HG03066 (cell line): Measurements from ENCODE around the gene INTS1.

Experiments
- ATAC-seq: cut with Tn5 transposase; IDR thresholded peaks from one replicate; pipeline ENCODE4 v1.9.1; 2021; ENCODE audit warnings: low read depth; ENCODE audit not compliant: unreplicated experiment

Gene INTS1, protein sequence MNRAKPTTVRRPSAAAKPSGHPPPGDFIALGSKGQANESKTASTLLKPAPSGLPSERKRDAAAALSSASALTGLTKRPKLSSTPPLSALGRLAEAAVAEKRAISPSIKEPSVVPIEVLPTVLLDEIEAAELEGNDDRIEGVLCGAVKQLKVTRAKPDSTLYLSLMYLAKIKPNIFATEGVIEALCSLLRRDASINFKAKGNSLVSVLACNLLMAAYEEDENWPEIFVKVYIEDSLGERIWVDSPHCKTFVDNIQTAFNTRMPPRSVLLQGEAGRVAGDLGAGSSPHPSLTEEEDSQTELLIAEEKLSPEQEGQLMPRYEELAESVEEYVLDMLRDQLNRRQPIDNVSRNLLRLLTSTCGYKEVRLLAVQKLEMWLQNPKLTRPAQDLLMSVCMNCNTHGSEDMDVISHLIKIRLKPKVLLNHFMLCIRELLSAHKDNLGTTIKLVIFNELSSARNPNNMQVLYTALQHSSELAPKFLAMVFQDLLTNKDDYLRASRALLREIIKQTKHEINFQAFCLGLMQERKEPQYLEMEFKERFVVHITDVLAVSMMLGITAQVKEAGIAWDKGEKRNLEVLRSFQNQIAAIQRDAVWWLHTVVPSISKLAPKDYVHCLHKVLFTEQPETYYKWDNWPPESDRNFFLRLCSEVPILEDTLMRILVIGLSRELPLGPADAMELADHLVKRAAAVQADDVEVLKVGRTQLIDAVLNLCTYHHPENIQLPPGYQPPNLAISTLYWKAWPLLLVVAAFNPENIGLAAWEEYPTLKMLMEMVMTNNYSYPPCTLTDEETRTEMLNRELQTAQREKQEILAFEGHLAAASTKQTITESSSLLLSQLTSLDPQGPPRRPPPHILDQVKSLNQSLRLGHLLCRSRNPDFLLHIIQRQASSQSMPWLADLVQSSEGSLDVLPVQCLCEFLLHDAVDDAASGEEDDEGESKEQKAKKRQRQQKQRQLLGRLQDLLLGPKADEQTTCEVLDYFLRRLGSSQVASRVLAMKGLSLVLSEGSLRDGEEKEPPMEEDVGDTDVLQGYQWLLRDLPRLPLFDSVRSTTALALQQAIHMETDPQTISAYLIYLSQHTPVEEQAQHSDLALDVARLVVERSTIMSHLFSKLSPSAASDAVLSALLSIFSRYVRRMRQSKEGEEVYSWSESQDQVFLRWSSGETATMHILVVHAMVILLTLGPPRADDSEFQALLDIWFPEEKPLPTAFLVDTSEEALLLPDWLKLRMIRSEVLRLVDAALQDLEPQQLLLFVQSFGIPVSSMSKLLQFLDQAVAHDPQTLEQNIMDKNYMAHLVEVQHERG (N-terminal part only)

GRCh38 chr7:1503816-1504775, at the start of gene INTS1:
Gene INTS1 (minus strand): TSS chr7:1504389. CDS start chr7:1503960, 429 bp downstream.
- peak; percentile 79 for ATAC-seq

GRCh38 chr7:1553512-1554210, 49.5 kb upstream of the INTS1 start:
- no peak for ATAC-seq

DNA sequence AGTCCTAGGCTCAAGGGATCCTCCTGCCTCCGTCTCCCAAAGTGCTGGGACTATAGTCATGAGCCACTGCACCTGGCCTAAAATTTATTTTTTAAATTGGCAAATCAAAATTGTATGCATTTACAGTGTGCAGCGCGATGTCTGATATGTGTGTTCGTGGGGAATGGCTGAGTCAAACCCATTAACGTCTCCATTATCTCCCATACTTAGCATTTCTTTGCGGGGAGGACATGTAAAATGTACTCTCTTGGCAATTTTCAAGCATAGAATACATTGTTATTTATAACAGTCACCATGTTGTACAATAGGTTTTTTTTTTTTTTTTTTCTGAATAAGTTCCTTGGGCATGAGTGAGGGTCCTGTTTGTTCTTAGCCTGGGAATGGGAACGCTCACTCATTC, 48.0 kb upstream of the INTS1 start:
- ATAC-seq, result no peak

DNA sequence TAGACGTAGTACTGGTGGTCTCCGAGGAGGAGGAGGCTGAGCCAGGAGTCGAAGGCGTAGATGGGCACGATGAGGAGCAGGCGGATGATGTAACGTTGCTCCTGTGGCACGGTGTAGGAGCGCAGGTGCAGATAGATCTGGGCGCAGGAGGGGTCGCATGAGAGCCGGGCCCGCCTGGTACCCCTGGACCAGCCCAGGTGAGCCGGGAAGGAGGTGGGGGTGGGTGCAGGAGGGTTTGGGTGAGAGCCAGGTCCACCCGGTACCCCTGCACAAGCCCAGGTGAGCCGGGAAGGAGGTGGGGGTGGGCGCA, 46.6 kb upstream of the INTS1 start:
- ATAC-seq, result no peak

GRCh38 chr7:1550005-1550845, 46.0 kb upstream of the INTS1 start:
- ATAC-seq, result no peak

DNA sequence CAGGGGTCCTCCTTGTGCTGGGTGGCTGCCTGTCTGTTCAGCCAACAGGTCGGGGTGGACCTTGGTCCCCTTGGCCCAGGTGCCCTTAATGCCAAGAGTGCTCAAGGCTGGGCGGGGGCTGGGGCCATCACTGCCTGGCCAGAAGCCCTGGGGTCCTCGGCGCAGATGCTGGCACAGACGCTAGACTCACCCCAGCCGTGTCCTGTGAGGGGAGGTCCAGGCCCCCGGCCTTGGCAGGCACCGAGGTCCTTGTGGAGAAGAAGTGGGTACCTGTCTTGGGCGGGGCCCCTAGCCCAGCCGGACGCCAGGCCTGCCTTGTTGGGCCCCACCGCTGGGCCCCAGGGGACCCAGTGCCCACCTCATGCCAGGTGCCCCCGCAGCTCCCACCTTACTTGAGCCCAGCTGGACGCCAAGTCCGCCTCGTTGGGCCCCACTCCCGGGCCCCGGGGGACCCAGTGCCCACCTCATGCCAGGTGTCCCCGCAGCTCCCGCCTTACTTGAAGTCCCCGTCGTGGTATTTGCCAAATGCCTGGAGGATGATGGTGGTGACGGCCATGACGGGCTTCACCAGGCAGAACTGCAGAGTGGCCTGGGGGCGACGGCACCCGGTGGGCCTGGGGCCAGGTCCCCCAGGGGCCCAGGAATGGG, 45.3 kb upstream of the INTS1 start:
- ATAC-seq, result no peak

- no peak for ATAC-seq
Measured at GRCh38 chr7:1548944-1549343, 44.8 kb upstream of the INTS1 start.

GRCh38 chr7:1548438-1548831, 44.2 kb upstream of the INTS1 start:
- ATAC-seq, result no peak

GRCh38 chr7:1547777-1548437, 43.7 kb upstream of the INTS1 start:
- no peak for ATAC-seq

GRCh38 chr7:1546909-1547776, 43.0 kb upstream of the INTS1 start:
- no peak for ATAC-seq

- ATAC-seq, result no peak
Measured at GRCh38 chr7:1546274-1546908, 42.2 kb upstream of the INTS1 start.

GRCh38 chr7:1545417-1546246, 41.4 kb upstream of the INTS1 start:
- no peak for ATAC-seq

- no peak for ATAC-seq
Measured at GRCh38 chr7:1544896-1545416, 40.8 kb upstream of the INTS1 start.

- ATAC-seq, result no peak
Measured at GRCh38 chr7:1544178-1544895, 40.1 kb upstream of the INTS1 start.
